OCI-LY1 (cell line): ENCODE results near the gene PTPRN2.

Experiments used
- H2AFZ ChIP-seq: fragments of 200-600 bp; sonication (generic), shearing (Covaris generic); 2 replicates; pipeline ENCODE4 v1.6.0; 2014; ENCODE audit warnings: antibody characterized with exemption, mild to moderate bottlenecking, low read length
- H3F3A ChIP-seq: fragments of 200-600 bp; sonication (generic), shearing (Covaris generic); 2 replicates; pipeline ENCODE4 v1.6.0; 2014; ENCODE audit warnings: mild to moderate bottlenecking, antibody characterized with exemption, low read length, moderate library complexity; ENCODE audit not compliant: insufficient read depth
- H3K27ac ChIP-seq: fragments of 200-600 bp; sonication (generic); 2 replicates; pipeline ENCODE4 v1.5.1; 2014; ENCODE audit warnings: low read length, mixed run types, mild to moderate bottlenecking, low read depth; ENCODE audit not compliant: poor library complexity, severe bottlenecking
- H3K27me3 ChIP-seq: fragments of 200-600 bp; sonication (generic); 2 replicates; pipeline ENCODE4 v1.6.0; 2014; ENCODE audit warnings: antibody characterized with exemption, mild to moderate bottlenecking, low read length, moderate library complexity; ENCODE audit not compliant: insufficient read depth
- H3K36me3 ChIP-seq: fragments of 200-600 bp; sonication (generic); 2 replicates; pipeline ENCODE4 v1.6.1; 2014; ENCODE audit warnings: mild to moderate bottlenecking, antibody characterized with exemption, low read length, moderate library complexity, mixed read lengths; ENCODE audit not compliant: insufficient read depth
- H3K4me1 ChIP-seq: fragments of 200-600 bp; sonication (generic); 2 replicates; pipeline ENCODE4 v1.5.1; 2014; ENCODE audit warnings: mild to moderate bottlenecking, low read length, moderate library complexity; ENCODE audit not compliant: insufficient read depth, severe bottlenecking
- H3K4me2 ChIP-seq: fragments of 200-600 bp; sonication (generic), shearing (Covaris generic); 2 replicates; pipeline ENCODE4 v1.6.1; 2014; ENCODE audit warnings: low read length
- H3K4me3 ChIP-seq: fragments of 200-600 bp; sonication (generic); 2 replicates; pipeline ENCODE4 v1.5.1; 2014; ENCODE audit warnings: low read length, low read depth, mild to moderate bottlenecking, mixed read lengths; ENCODE audit not compliant: poor library complexity, severe bottlenecking
- H3K79me2 ChIP-seq: fragments of 200-600 bp; shearing (Covaris generic); 2 replicates; pipeline ENCODE4 v1.6.1; 2016; ENCODE audit warnings: mixed run types, low read length, mixed read lengths; ENCODE audit not compliant: insufficient read depth
- H3K9ac ChIP-seq: fragments of 200-600 bp; sonication (generic), shearing (Covaris generic); 2 replicates; pipeline ENCODE4 v1.6.1; 2014; ENCODE audit warnings: mild to moderate bottlenecking, low read length, mixed read lengths
- H3K9me2 ChIP-seq: fragments of 200-600 bp; sonication (generic), shearing (Covaris generic); 2 replicates; pipeline ENCODE4 v1.6.1; 2014; ENCODE audit warnings: low read depth, mild to moderate bottlenecking, low read length, mixed read lengths
- H3K9me3 ChIP-seq: fragments of 200-600 bp; shearing (Covaris generic); 2 replicates; pipeline ENCODE4 v1.6.1; 2014; ENCODE audit warnings: low read length, mixed read lengths
- H4K20me1 ChIP-seq: fragments of 200-600 bp; sonication (generic), shearing (Covaris generic); 2 replicates; pipeline ENCODE4 v1.6.0; 2016; ENCODE audit warnings: mild to moderate bottlenecking, low read length; ENCODE audit not compliant: insufficient read depth
- CTCF ChIP-seq: fragments of 200-600 bp; sonication (generic), shearing (Covaris generic); IDR thresholded peaks from 2 replicates; pipeline ENCODE4 v1.5.1; 2017; ENCODE audit warnings: mild to moderate bottlenecking, antibody characterized with exemption, low read length, moderate library complexity, mixed read lengths
- EZH2 ChIP-seq: fragments of 200-600 bp; sonication (generic), shearing (Covaris generic); IDR thresholded peaks from 2 replicates; pipeline ENCODE4 v1.8.0; 2017; ENCODE audit warnings: borderline replicate concordance, mixed run types, mild to moderate bottlenecking, antibody characterized with exemption, low read length, moderate library complexity, mixed read lengths

Gene PTPRN2

GRCh38 chr7:158564663-158565035 is 23.0 kb downstream of the PTPRN2 start:
- H3K36me3 ChIP-seq: no peaks in the 10 kb centered on the region
- peaks cover 4% of the 10 kb centered on the region; the same call in 1 of the 2 replicates for H3K27me3 ChIP-seq
- H3K9me3 ChIP-seq: no peaks in the 10 kb centered on the region
- no peaks in the 10 kb centered on the region for H3K9me2 ChIP-seq
- no peak overlapping the region for H3K27ac ChIP-seq
- no peak overlapping the region for H2AFZ ChIP-seq
- H3K4me3 ChIP-seq: no peak overlapping the region
- H3K4me2 ChIP-seq: no peak overlapping the region
- H3K79me2 ChIP-seq: no peaks in the 10 kb centered on the region
- no peak overlapping the region for H3K9ac ChIP-seq
- no peak for TF ChIP-seq EZH2
- no peak for TF ChIP-seq CTCF
- H3F3A ChIP-seq: no peaks in the 10 kb centered on the region
- no peaks in the 10 kb centered on the region for H3K4me1 ChIP-seq
- no peaks in the 10 kb centered on the region for H4K20me1 ChIP-seq

- no peak overlapping the region for H3K4me3 ChIP-seq
- H4K20me1 ChIP-seq: no peaks in the 10 kb centered on the region
- TF ChIP-seq CTCF (no peak), EZH2 (no peak)
Observed at GRCh38 chr7:158563911-158564662, 23.5 kb downstream of the PTPRN2 start.

GRCh38 chr7:158563051-158563450 is 24.6 kb downstream of the PTPRN2 start:
- peaks cover 4% of the 10 kb centered on the region; the same call in 1 of the 2 replicates for H3K27me3 ChIP-seq
- H3K4me3 ChIP-seq: no peak overlapping the region
- no peaks in the 10 kb centered on the region for H3K4me1 ChIP-seq
- no peaks in the 10 kb centered on the region for H3K9me3 ChIP-seq
- H3K36me3 ChIP-seq: no peaks in the 10 kb centered on the region
- no peak overlapping the region for H3K9ac ChIP-seq
- H3F3A ChIP-seq: no peaks in the 10 kb centered on the region
- H3K27ac ChIP-seq: no peak overlapping the region
- TF ChIP-seq EZH2: no peak
- no peak for TF ChIP-seq CTCF
- no peaks in the 10 kb centered on the region for H3K79me2 ChIP-seq
- H4K20me1 ChIP-seq: no peaks in the 10 kb centered on the region
- no peaks in the 10 kb centered on the region for H3K9me2 ChIP-seq
- no peak overlapping the region for H3K4me2 ChIP-seq
- no peak overlapping the region for H2AFZ ChIP-seq

More at GRCh38 chr7:158563911-158564662, 23.5 kb downstream of the PTPRN2 start:
- Histone ChIP-seq H3K27me3 (peaks cover 4% of the 10 kb centered on the region; the same call in 1 of the 2 replicates), H3K36me3 (no peaks in the 10 kb centered on the region), H3K9me2 (no peaks in the 10 kb centered on the region), H3K4me2 (no peak overlapping the region), H3K9me3 (no peaks in the 10 kb centered on the region), H3K4me1 (no peaks in the 10 kb centered on the region), H3K27ac (no peak overlapping the region), H3F3A (no peaks in the 10 kb centered on the region), H3K79me2 (no peaks in the 10 kb centered on the region), H2AFZ (no peak overlapping the region), H3K9ac (no peak overlapping the region)
